ENCODE results near the gene PHLDA3. TPM values are rescaled to one million over a fixed set of nuclear protein-coding genes. Genes with fewer than 3 reads are reported as not detected.
A peak's percentile ranks its signal among the peaks of the same experiment; 100 is the strongest.

Gene PHLDA3
- total RNA-seq, 6 experiments from 2014 or later = 1.0 to 10.9 (median 2.7) TPM

DNA sequence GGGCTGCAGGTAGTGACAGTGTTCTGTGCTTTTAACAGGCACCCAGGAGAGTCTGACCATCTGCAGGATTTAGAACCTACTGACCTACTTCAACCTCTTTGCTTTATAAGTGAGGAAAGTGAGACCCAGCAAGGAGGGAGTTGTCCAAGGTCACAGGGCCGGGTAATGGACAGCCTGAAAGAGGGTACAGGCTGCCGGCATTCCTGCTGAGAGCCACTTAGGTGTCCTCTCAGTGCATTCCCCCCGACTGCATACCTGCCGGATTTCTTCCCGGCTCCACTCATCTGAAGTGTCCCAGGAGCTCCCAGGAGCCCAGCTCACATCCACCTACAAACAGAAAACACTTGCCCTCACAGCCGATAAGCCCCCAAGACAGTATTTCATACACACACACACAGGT, 13.9 kb downstream of the PHLDA3 start:
- 66% methylated on average over 6 of the region's 6 CpGs for WGBS (ENCODE audit: insufficient coverage, low coverage, low lambda C conversion rate, missing lambda C conversion rate)
- Histone ChIP-seq H3K9me3 (no peaks in the 10 kb centered on the region), H3K4me1 (no peaks in the 10 kb centered on the region), H3K27me3 (no peaks in the 10 kb centered on the region), H3K36me3 (no peaks in the 10 kb centered on the region), H3K27ac (no peak overlapping the region), H3K4me3 (no peak overlapping the region)
- intact Hi-C loops (cut with DNase I) = no loop called here
- no peak for DNase-seq
- TF ChIP-seq CTCF (IDR thresholded peaks at IDR 0.05) = no peak
- TF ChIP-seq POLR2A (IDR thresholded peaks at IDR 0.05) = no peak
- no peak for ATAC-seq

DNA sequence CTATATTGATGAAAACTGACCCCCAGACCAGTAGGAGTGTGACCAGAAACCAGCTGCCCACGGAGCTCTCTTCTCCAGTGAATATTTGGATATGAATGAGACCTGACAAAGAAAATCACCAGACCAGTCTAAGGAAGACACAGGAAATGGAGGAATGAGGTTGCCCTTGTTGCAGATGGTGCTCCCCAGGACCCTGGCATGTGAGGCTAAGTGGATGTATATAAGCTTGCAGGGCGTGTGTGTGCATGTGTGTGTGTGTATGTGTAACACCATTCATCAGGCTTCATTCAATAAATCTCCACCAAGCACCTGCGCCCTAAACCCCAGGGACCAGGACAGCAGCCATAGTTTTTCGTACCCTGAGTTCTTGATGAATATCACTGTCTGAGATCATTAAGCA, 14.4 kb downstream of the PHLDA3 start:
- WGBS (ENCODE audit: insufficient coverage, low coverage, low lambda C conversion rate, missing lambda C conversion rate) = 61% methylated on average over 4 of the region's 4 CpGs
- H3K36me3 ChIP-seq = no peaks in the 10 kb centered on the region
- no peak for ATAC-seq
- no peak for TF ChIP-seq POLR2A (IDR thresholded peaks at IDR 0.05)
- TF ChIP-seq CTCF (IDR thresholded peaks at IDR 0.05) = no peak
- no peaks in the 10 kb centered on the region for H3K4me1 ChIP-seq
- no peak for DNase-seq
- no peaks in the 10 kb centered on the region for H3K27me3 ChIP-seq
- no peaks in the 10 kb centered on the region for H3K9me3 ChIP-seq
- no peak overlapping the region for H3K4me3 ChIP-seq
- intact Hi-C loops (cut with DNase I) = no loop called here
- no peak overlapping the region for H3K27ac ChIP-seq

GRCh38 chr1:201452866-201453265, 16.1 kb downstream of the PHLDA3 start:
- H3K36me3 ChIP-seq = no peaks in the 10 kb centered on the region
- 52% methylated on average over 4 of the region's 4 CpGs for WGBS (ENCODE audit: insufficient coverage, low coverage, low lambda C conversion rate, missing lambda C conversion rate)
- TF ChIP-seq CTCF (IDR thresholded peaks at IDR 0.05) = no peak
- DNase-seq = no peak
- no peaks in the 10 kb centered on the region for H3K9me3 ChIP-seq
- no peaks in the 10 kb centered on the region for H3K27me3 ChIP-seq
- no peak for ATAC-seq
- H3K4me3 ChIP-seq = no peak overlapping the region
- H3K4me1 ChIP-seq = no peaks in the 10 kb centered on the region
- intact Hi-C loops (cut with DNase I) = no loop called here
- no peak overlapping the region for H3K27ac ChIP-seq

GRCh38 chr1:201450721-201451291, 18.2 kb downstream of the PHLDA3 start:
- intact Hi-C loops (cut with DNase I) = no loop called here
- peak; percentile 36 to 74 (median 62) for ATAC-seq
- peak in 1 of 3 donors; percentile 44 for DNase-seq
- no peaks in the 10 kb centered on the region for H3K27me3 ChIP-seq
- no peak overlapping the region for H3K27ac ChIP-seq
- 42% methylated on average over 4 of the region's 12 CpGs for WGBS (ENCODE audit: insufficient coverage, low coverage, low lambda C conversion rate, missing lambda C conversion rate)
- TF ChIP-seq POLR2A (IDR thresholded peaks at IDR 0.05) = no peak
- no peak for TF ChIP-seq CTCF (IDR thresholded peaks at IDR 0.05)
- H3K9me3 ChIP-seq = no peaks in the 10 kb centered on the region
- H3K36me3 ChIP-seq = no peaks in the 10 kb centered on the region
- H3K4me1 ChIP-seq = no peaks in the 10 kb centered on the region
- no peak overlapping the region for H3K4me3 ChIP-seq

DNA sequence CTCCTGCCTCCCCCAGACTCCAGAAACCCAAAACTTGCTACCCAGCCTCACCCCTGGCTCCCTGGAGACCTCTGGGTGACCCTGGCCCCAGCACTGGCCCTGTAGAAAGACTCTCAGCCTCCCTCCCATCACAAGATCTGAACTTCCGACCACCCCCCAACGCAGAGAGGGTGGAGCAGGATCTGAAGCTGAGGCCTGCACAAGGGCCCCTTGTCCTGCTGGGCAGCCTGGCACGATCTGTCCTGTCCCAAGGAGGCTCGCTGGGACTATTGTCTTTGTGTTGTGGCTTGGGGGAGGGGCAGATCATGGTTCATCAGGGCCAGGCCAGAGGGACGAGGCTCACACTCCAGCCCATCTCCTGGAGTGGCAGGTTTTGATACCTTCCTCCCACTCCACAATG, 20.0 kb downstream of the PHLDA3 start:
- Histone ChIP-seq H3K9me3 (no peaks in the 10 kb centered on the region), H3K27ac (no peak overlapping the region), H3K4me3 (no peak overlapping the region), H3K27me3 (no peaks in the 10 kb centered on the region), H3K36me3 (no peaks in the 10 kb centered on the region), H3K4me1 (no peaks in the 10 kb centered on the region)
- no CpG with 5 or more reads among the region's 5 CpGs for WGBS (ENCODE audit: insufficient coverage, low coverage, low lambda C conversion rate, missing lambda C conversion rate)
- TF ChIP-seq POLR2A (IDR thresholded peaks at IDR 0.05) = no peak
- TF ChIP-seq CTCF (IDR thresholded peaks at IDR 0.05) = no peak
- DNase-seq (no peak), ATAC-seq (no peak)
- intact Hi-C loops (cut with DNase I) = no loop called here
